ENCODE measurements around the gene MAB21L3. TPM values are rescaled to one million over a fixed set of nuclear protein-coding genes. Genes with fewer than 3 reads are reported as not detected.

Gene MAB21L3
- total RNA-seq, 2 experiments from 2014 or later: not detected

DNA sequence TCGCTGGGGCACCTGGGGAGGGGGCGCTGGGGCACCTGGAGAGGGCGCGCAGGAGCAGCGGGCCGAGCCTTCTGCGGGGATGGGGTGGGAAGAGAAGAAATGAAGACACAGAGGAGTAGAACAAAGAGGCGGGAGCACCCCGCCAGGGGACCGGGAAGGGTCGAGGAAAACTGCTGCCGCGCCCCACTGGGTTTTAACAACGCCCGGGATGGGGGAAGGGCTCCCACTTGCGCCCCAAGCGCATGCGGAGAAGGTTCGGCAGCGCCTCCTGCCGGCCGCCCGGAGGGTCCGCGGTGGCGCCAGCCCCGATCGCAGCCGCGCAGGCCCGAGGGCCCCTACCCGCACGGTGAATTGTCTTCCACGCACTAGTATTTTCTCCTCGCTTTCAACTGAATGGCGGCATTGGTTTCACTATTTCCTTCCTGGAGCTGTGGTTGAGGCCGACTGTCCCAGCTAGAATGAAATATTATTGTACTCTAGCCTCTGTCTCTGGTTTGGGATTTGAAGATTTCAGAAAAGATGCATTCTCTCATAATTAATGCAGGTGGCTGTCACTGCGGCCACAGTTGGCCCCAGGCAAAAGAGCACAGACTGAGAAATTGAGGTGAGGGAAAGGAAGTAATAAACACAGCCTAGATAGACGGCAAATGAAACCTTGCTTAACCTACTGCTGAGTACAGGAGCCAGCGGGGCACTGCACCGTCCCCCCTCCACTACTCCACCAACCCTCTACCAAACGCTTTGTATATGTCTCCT lies 57.3 kb downstream of the MAB21L3 start:
- Histone ChIP-seq H3K9me3 (ENCODE audit: control insufficient read depth in 1 of 2, insufficient read depth in 1 of 2, low read length in 2 of 2) (no peaks in the 10 kb centered on the region), H3K36me3 (ENCODE audit: insufficient read depth, low read length) (no peaks in the 10 kb centered on the region), H3K4me1 (ENCODE audit: insufficient read depth, low read length) (peaks cover 20% of the 10 kb centered on the region), H3K27ac (ENCODE audit: low read depth in 1 of 2, low read length in 2 of 2) (peak overlapping the region in 1 of 2 donors; percentile 26), H3K27me3 (ENCODE audit: control insufficient read depth in 1 of 2, insufficient read depth in 2 of 2, low read length in 2 of 2) (no peaks in the 10 kb centered on the region), H3K4me3 (ENCODE audit: low read length) (peak overlapping the region; percentile 63)
- intact Hi-C loops (cut with DNase I, micrococcal nuclease): loop anchor here (1.0 to 5.0 kb wide), 3 partner anchors 30 to 250 kb away; no protein-coding TSS in a partner anchor
- Mint-ChIP-seq H3K27me3 (no peaks in the 10 kb centered on the region), H3K27ac (peak overlapping the region; percentile 66), H3K4me3 (peak overlapping the region; percentile 86), H3K9me3 (no peaks in the 10 kb centered on the region), H3K4me1 (ENCODE audit: low read depth) (peaks cover 21% of the 10 kb centered on the region), H3K36me3 (ENCODE audit: low read depth) (no peaks in the 10 kb centered on the region)
- TF ChIP-seq, protein P1, sequence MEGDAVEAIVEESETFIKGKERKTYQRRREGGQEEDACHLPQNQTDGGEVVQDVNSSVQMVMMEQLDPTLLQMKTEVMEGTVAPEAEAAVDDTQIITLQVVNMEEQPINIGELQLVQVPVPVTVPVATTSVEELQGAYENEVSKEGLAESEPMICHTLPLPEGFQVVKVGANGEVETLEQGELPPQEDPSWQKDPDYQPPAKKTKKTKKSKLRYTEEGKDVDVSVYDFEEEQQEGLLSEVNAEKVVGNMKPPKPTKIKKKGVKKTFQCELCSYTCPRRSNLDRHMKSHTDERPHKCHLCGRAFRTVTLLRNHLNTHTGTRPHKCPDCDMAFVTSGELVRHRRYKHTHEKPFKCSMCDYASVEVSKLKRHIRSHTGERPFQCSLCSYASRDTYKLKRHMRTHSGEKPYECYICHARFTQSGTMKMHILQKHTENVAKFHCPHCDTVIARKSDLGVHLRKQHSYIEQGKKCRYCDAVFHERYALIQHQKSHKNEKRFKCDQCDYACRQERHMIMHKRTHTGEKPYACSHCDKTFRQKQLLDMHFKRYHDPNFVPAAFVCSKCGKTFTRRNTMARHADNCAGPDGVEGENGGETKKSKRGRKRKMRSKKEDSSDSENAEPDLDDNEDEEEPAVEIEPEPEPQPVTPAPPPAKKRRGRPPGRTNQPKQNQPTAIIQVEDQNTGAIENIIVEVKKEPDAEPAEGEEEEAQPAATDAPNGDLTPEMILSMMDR (IDR thresholded peaks at IDR 0.05): peak; percentile 94
- POLR2A ChIA-PET: interaction anchor here (0.9 to 1.5 kb wide), 4 partner anchors 9 to 331 kb away, joined by 3 to 5 read pairs (median 4); no protein-coding TSS in a partner anchor
- ATAC-seq (ENCODE audit: poor library complexity) (peak; percentile 99), DNase-seq (peak; percentile 73 to 93 (median 84))
- CTCF ChIA-PET: interaction anchor here (0.6 to 4.4 kb wide), 8 partner anchors 11 to 317 kb away, joined by 3 to 34 read pairs (median 5); no protein-coding TSS in a partner anchor

DNA sequence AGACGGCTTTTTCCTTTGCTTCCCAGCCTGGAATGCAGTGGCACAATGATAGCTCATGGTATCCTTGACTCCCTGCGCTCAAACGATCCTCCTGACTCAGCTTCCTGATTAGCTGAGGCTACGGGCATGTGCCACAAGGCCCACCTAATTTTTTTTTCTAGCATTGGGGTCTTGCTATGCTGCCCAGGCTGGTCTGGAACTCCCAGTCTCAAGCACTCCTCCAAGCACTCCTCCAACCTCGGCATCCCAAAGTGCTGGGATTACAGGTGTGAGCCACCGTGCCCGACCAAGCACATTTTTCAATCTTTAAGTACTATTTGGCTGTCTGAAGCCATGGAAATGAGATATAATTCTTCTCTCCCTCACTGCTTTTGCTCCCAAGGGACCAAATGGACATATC lies 58.7 kb downstream of the MAB21L3 start:
- Mint-ChIP-seq H3K9me3 (no peaks in the 10 kb centered on the region), H3K4me1 (ENCODE audit: low read depth) (peaks cover 21% of the 10 kb centered on the region), H3K36me3 (ENCODE audit: low read depth) (no peaks in the 10 kb centered on the region), H3K4me3 (peak overlapping the region; percentile 47), H3K27ac (no peak overlapping the region), H3K27me3 (no peaks in the 10 kb centered on the region)
- H3K9me3 ChIP-seq (ENCODE audit: control insufficient read depth in 1 of 2, insufficient read depth in 1 of 2, low read length in 2 of 2): no peaks in the 10 kb centered on the region
- no peak overlapping the region for H3K4me3 ChIP-seq (ENCODE audit: low read length)
- H3K36me3 ChIP-seq (ENCODE audit: insufficient read depth, low read length): no peaks in the 10 kb centered on the region
- H3K27ac ChIP-seq (ENCODE audit: low read depth in 1 of 2, low read length in 2 of 2): no peak overlapping the region
- ATAC-seq (ENCODE audit: poor library complexity) (no peak), DNase-seq (no peak)
- intact Hi-C loops (cut with DNase I, micrococcal nuclease): loop anchor here (2.0 to 5.0 kb wide), 2 partner anchors 31 to 207 kb away; no protein-coding TSS in a partner anchor
- CTCF ChIA-PET: interaction anchor here (1.6 to 2.5 kb wide), 3 partner anchors 13 to 316 kb away, joined by 5 to 15 read pairs (median 8); no protein-coding TSS in a partner anchor
- peaks cover 25% of the 10 kb centered on the region for H3K4me1 ChIP-seq (ENCODE audit: insufficient read depth, low read length)
- no peaks in the 10 kb centered on the region for H3K27me3 ChIP-seq (ENCODE audit: control insufficient read depth in 1 of 2, insufficient read depth in 2 of 2, low read length in 2 of 2)
- POLR2A ChIA-PET: no interaction called here
- TF ChIP-seq, protein P1 (IDR thresholded peaks at IDR 0.05): no peak

DNA sequence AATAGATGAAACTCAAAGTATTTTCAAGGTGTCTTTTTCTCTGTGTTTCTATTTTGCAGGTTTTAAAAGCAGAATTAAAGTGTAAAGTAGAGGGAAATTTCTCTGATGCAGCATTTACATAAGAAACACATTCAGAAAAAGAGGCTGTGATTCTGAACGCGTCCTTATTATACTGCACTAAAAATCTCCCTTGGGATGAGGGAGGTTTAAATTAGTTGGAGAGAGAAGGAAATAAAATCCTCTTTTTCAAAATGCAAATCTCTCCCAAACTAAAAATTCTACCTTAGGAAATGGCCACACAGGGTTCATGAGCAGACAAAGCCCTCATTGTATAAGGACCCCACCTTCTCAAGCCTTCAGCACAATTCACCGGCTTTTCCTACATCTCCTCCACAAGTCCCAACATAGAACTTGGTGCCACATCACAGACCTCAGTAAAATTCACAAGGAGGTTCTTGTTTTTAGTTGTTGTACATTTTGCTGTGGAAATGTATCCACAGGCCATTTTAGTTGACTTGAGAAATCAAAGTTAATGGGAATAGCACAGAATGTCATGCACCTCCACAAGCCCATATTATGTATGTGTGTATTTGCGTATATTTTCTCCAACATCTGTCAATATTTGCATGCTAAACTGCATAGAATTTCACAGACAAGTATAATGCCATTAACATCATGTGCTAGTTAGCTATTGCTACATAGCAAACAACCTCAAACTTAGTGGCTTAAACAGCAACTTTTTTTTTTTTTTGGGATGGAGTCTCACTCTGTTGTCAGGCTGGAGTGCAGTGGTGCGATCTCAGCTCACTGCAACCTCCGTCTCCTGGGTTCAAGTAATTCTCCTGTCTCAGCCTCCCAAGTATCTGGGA lies 59.8 kb downstream of the MAB21L3 start:
- Histone ChIP-seq H3K4me3 (ENCODE audit: low read length) (no peak overlapping the region), H3K27ac (ENCODE audit: low read depth in 1 of 2, low read length in 2 of 2) (no peak overlapping the region), H3K9me3 (ENCODE audit: control insufficient read depth in 1 of 2, insufficient read depth in 1 of 2, low read length in 2 of 2) (no peaks in the 10 kb centered on the region), H3K4me1 (ENCODE audit: insufficient read depth, low read length) (peaks cover 25% of the 10 kb centered on the region), H3K27me3 (ENCODE audit: control insufficient read depth in 1 of 2, insufficient read depth in 2 of 2, low read length in 2 of 2) (no peaks in the 10 kb centered on the region), H3K36me3 (ENCODE audit: insufficient read depth, low read length) (no peaks in the 10 kb centered on the region)
- no peaks in the 10 kb centered on the region for H3K27me3 Mint-ChIP-seq
- DNase-seq: no peak
- H3K27ac Mint-ChIP-seq: no peak overlapping the region
- no peaks in the 10 kb centered on the region for H3K36me3 Mint-ChIP-seq (ENCODE audit: low read depth)
- CTCF ChIA-PET: interaction anchor here (0.8 to 1.0 kb wide), 2 partner anchors 32 to 52 kb away, joined by 3 to 4 read pairs; no protein-coding TSS in a partner anchor
- POLR2A ChIA-PET: interaction anchor here (0.6 kb wide), 1 partner anchor 593 kb away, joined by 3 read pairs; no protein-coding TSS in a partner anchor
- H3K4me3 Mint-ChIP-seq: no peak overlapping the region
- TF ChIP-seq, protein P1 (IDR thresholded peaks at IDR 0.05): no peak
- no peaks in the 10 kb centered on the region for H3K9me3 Mint-ChIP-seq
- no peak for ATAC-seq (ENCODE audit: poor library complexity)
- intact Hi-C loops (cut with DNase I, micrococcal nuclease): no loop called here
- peaks cover 21% of the 10 kb centered on the region for H3K4me1 Mint-ChIP-seq (ENCODE audit: low read depth)

Data from CD4-positive, alpha-beta T cell (primary cell).